ENCODE results near the gene MYO1C. TPM values are rescaled to one million over a fixed set of nuclear protein-coding genes. Genes with fewer than 3 reads are reported as not detected.
A peak's percentile ranks its signal among the peaks of the same experiment; 100 is the strongest.

The MYO1C gene
- total RNA-seq, 2 donors from 2014 or later: 75.5 to 90.0 TPM

- Mint-ChIP-seq H3K4me3 (no peak overlapping the region), H3K27ac (no peak overlapping the region), H3K36me3 (ENCODE audit: low read depth) (peaks cover 21% of the 10 kb centered on the region), H3K4me1 (no peaks in the 10 kb centered on the region), H3K9me3 (no peaks in the 10 kb centered on the region), H3K27me3 (ENCODE audit: insufficient read depth) (no peaks in the 10 kb centered on the region)
- Histone ChIP-seq H3K27me3 (ENCODE audit: control insufficient read depth, insufficient read depth, low read length, poor library complexity, severe bottlenecking) (no peaks in the 10 kb centered on the region), H3K9ac (ENCODE audit: extremely low read depth, low read length, poor library complexity, severe bottlenecking) (no peak overlapping the region), H3K27ac (ENCODE audit: low read depth, low read length) (no peak overlapping the region), H3K9me3 (ENCODE audit: control insufficient read depth, low read length) (no peaks in the 10 kb centered on the region), H3K4me3 (ENCODE audit: low read length) (no peak overlapping the region), H3K36me3 (ENCODE audit: control insufficient read depth, insufficient read depth, low read length) (peaks cover 5% of the 10 kb centered on the region), H3K4me1 (ENCODE audit: control insufficient read depth, insufficient read depth, low read length) (no peaks in the 10 kb centered on the region)
- TF ChIP-seq, protein P1, sequence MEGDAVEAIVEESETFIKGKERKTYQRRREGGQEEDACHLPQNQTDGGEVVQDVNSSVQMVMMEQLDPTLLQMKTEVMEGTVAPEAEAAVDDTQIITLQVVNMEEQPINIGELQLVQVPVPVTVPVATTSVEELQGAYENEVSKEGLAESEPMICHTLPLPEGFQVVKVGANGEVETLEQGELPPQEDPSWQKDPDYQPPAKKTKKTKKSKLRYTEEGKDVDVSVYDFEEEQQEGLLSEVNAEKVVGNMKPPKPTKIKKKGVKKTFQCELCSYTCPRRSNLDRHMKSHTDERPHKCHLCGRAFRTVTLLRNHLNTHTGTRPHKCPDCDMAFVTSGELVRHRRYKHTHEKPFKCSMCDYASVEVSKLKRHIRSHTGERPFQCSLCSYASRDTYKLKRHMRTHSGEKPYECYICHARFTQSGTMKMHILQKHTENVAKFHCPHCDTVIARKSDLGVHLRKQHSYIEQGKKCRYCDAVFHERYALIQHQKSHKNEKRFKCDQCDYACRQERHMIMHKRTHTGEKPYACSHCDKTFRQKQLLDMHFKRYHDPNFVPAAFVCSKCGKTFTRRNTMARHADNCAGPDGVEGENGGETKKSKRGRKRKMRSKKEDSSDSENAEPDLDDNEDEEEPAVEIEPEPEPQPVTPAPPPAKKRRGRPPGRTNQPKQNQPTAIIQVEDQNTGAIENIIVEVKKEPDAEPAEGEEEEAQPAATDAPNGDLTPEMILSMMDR (conservative IDR thresholded peaks at IDR 0.05): no peak
- DNase-seq: no peak
- WGBS, 2 experiments (ENCODE audit: insufficient coverage in 1 of 2, insufficient read length in 1 of 2): 92 to 95% methylated on average over 4 to 5 of the region's 5 CpGs
Measured at GRCh38 chr17:1505586-1505985, 13.1 kb upstream of the MYO1C start.

- no peak overlapping the region for H3K27ac ChIP-seq (ENCODE audit: low read depth, low read length)
- Mint-ChIP-seq H3K9me3 (no peaks in the 10 kb centered on the region), H3K27ac (no peak overlapping the region), H3K27me3 (ENCODE audit: insufficient read depth) (no peaks in the 10 kb centered on the region), H3K4me3 (no peak overlapping the region), H3K36me3 (ENCODE audit: low read depth) (peaks cover 21% of the 10 kb centered on the region), H3K4me1 (no peaks in the 10 kb centered on the region)
- H3K9me3 ChIP-seq (ENCODE audit: control insufficient read depth, low read length): no peaks in the 10 kb centered on the region
- WGBS, 2 experiments (ENCODE audit: insufficient coverage in 1 of 2, insufficient read length in 1 of 2): 82 to 100% methylated on average over 1 to 3 of the region's 3 CpGs
- no peaks in the 10 kb centered on the region for H3K27me3 ChIP-seq (ENCODE audit: control insufficient read depth, insufficient read depth, low read length, poor library complexity, severe bottlenecking)
- TF ChIP-seq, protein P1 (conservative IDR thresholded peaks at IDR 0.05): no peak
- H3K4me1 ChIP-seq (ENCODE audit: control insufficient read depth, insufficient read depth, low read length): no peaks in the 10 kb centered on the region
- H3K4me3 ChIP-seq (ENCODE audit: low read length): no peak overlapping the region
- no peak overlapping the region for H3K9ac ChIP-seq (ENCODE audit: extremely low read depth, low read length, poor library complexity, severe bottlenecking)
- H3K36me3 ChIP-seq (ENCODE audit: control insufficient read depth, insufficient read depth, low read length): peaks cover 5% of the 10 kb centered on the region
- no peak for DNase-seq
Measured at GRCh38 chr17:1504866-1505265, 12.4 kb upstream of the MYO1C start.

DNA sequence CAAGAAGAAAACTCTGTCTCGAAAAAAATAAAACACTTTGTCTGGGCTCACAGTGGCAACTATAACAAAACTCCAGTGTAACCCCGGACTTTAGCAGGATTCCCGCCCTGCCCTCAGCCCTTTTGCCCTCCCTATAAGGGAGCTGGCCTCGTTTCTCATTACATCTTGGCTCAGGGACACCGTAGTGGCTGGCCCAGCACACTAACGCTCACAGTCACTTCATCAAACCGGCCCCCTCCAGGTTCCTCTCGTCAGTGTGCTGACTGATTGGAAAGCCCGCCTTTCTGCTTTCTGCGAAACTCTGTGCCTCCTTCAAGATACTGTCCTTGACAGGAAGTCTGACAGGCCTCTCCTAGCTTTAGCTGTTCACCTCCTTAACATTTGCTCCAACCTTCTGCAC, 11.2 kb upstream of the MYO1C start:
- Mint-ChIP-seq H3K4me3 (no peak overlapping the region), H3K36me3 (ENCODE audit: low read depth) (peaks cover 24% of the 10 kb centered on the region), H3K27ac (no peak overlapping the region), H3K9me3 (no peaks in the 10 kb centered on the region), H3K27me3 (ENCODE audit: insufficient read depth) (no peaks in the 10 kb centered on the region), H3K4me1 (no peaks in the 10 kb centered on the region)
- peak overlapping the region; percentile 32 for H3K27ac ChIP-seq (ENCODE audit: low read depth, low read length)
- H3K4me1 ChIP-seq (ENCODE audit: control insufficient read depth, insufficient read depth, low read length): no peaks in the 10 kb centered on the region
- peaks cover 5% of the 10 kb centered on the region for H3K36me3 ChIP-seq (ENCODE audit: control insufficient read depth, insufficient read depth, low read length)
- no peaks in the 10 kb centered on the region for H3K27me3 ChIP-seq (ENCODE audit: control insufficient read depth, insufficient read depth, low read length, poor library complexity, severe bottlenecking)
- no peak overlapping the region for H3K9ac ChIP-seq (ENCODE audit: extremely low read depth, low read length, poor library complexity, severe bottlenecking)
- H3K9me3 ChIP-seq (ENCODE audit: control insufficient read depth, low read length): no peaks in the 10 kb centered on the region
- TF ChIP-seq, protein P1 (conservative IDR thresholded peaks at IDR 0.05): no peak
- peak; percentile 46 for DNase-seq
- no peak overlapping the region for H3K4me3 ChIP-seq (ENCODE audit: low read length)
- 90 to 91% methylated on average over 10 of the region's 10 CpGs for WGBS, 2 experiments (ENCODE audit: insufficient coverage in 1 of 2, insufficient read length in 1 of 2)
